ENCODE measurements around the gene SLC29A4.
"Not testable (repeated sequence)": the region's sequence is repeated elsewhere in the genome, so short reads cannot be mapped to it uniquely, and the experiment has no call there.

SLC29A4 gene

GRCh38 chr7:5282543-5283316 lies at the start of gene SLC29A4:
SLC29A4 (plus strand) TSS chr7:5282943; CDS start chr7:5287817, 4,874 bp downstream.
- no peaks in the 10 kb centered on the region for H3K9me3 Mint-ChIP-seq
- H3K4me1 Mint-ChIP-seq (ENCODE audit: low read depth): no peaks in the 10 kb centered on the region
- peak; percentile 46 for DNase-seq
- H3K27me3 Mint-ChIP-seq: peaks cover 26% of the 10 kb centered on the region
- no peak within 1 kb of the TSS for H3K27ac Mint-ChIP-seq
- H3K4me3 Mint-ChIP-seq: no peak within 1 kb of the TSS
- no peaks in the 10 kb centered on the region for H3K36me3 Mint-ChIP-seq (ENCODE audit: low read depth)

DNA sequence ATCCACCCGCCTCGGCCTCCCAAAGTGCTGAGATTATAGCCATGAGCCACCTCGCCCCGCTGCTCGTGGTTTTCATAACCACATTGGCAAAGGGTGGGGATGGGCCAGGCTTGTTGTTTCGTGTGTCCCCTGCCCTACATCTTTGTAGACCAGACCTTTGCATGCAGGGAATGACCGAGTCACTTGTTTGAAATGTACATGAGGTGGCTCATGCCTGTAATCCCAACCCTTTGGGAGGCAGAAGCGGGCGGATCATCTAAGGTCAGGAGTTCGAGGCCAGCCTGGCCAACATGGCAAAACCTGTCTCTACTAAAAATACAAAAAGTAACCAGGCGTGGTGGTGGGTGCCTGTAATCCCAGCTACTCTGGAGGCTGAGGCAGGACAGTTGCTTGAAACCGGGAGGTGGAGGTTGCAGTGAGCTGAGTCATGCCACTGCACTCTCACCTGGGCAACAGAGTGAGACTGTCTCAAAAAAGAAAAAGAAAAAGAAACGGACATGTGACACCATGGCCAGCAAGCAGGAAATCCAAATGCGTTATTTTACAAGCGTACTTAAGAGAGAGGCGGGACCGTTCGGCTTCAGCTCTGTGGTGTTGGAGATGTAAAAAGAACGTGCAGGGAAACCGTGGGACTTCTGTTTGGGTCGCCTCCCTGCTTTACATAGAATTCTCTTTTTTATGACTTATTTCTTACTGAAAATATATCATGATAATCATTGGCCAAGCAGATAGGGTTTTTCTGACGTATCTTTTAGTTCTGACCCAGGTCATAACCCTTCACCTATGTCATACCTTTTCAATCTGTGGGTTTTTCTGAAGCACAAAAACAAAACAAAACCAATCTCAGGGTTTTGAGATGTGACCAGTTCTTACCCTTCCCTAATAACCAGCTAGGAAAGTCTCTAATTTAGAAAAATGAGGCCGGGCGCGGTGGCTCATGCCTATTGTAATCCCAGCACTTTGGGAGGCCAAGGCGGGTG lies 47.6 kb upstream of the SLC29A4 start:
- H3K27ac Mint-ChIP-seq: no peak overlapping the region
- peaks cover 45% of the 10 kb centered on the region for H3K4me1 Mint-ChIP-seq (ENCODE audit: low read depth)
- H3K36me3 Mint-ChIP-seq (ENCODE audit: low read depth): peaks cover 34% of the 10 kb centered on the region
- no peaks in the 10 kb centered on the region for H3K9me3 Mint-ChIP-seq
- H3K4me3 Mint-ChIP-seq: no peak overlapping the region
- no peak for DNase-seq
- peaks cover 16% of the 10 kb centered on the region for H3K27me3 Mint-ChIP-seq

DNA sequence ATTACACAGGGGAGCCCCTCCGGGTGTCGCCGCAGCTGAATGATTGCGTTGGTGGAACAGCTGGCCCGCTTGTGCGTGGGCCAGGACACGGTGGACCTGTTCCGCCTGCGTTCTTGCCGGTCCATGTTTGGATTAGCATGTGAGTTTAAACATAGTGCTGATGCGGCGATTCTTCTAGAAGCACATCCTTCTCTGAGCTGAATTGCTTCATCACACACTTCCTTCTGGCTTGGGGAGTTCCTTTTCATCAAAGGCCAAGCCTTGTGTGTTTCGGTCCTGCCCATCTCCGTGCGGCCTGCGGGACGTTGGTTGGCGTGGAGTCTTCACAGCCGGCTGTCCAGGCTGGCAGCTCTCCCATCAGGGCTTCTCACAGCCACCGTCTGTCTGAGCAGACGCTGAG lies 45.5 kb upstream of the SLC29A4 start:
- DNase-seq: no peak
- Mint-ChIP-seq H3K9me3 (no peaks in the 10 kb centered on the region), H3K4me1 (ENCODE audit: low read depth) (peaks cover 36% of the 10 kb centered on the region), H3K27ac (no peak overlapping the region), H3K4me3 (no peak overlapping the region), H3K36me3 (ENCODE audit: low read depth) (peaks cover 12% of the 10 kb centered on the region), H3K27me3 (peaks cover 28% of the 10 kb centered on the region)

DNA sequence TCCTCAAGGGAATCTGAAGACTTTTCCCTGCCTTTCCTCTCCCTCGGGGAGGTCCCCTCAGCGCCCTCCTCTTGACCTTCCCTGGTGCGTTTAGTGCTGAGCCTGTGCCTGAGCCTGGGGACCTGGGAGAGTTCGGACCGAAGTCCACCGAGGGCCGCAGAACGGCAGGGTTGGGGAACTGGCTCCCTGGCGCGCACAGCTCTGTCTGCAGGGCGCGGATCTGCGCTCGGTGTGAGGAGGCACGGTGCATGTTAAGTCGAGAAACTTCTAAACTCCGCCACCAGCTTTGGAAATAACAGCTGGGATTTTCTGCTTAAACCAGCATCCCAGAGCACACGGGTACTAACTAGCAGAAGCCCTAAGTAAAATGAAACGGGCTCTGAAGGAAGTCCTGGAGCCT lies 44.2 kb upstream of the SLC29A4 start:
- Mint-ChIP-seq H3K9me3 (no peaks in the 10 kb centered on the region), H3K4me1 (ENCODE audit: low read depth) (peaks cover 26% of the 10 kb centered on the region), H3K27me3 (peaks cover 28% of the 10 kb centered on the region), H3K27ac (no peak overlapping the region), H3K4me3 (no peak overlapping the region), H3K36me3 (ENCODE audit: low read depth) (no peaks in the 10 kb centered on the region)
- DNase-seq: no peak

- peaks cover 13% of the 10 kb centered on the region for H3K4me1 Mint-ChIP-seq (ENCODE audit: low read depth)
- no peak overlapping the region for H3K4me3 Mint-ChIP-seq
- no peak overlapping the region for H3K27ac Mint-ChIP-seq
- no peaks in the 10 kb centered on the region for H3K36me3 Mint-ChIP-seq (ENCODE audit: low read depth)
- DNase-seq: no peak
- H3K27me3 Mint-ChIP-seq: peaks cover 18% of the 10 kb centered on the region
- no peaks in the 10 kb centered on the region for H3K9me3 Mint-ChIP-seq
Observed at GRCh38 chr7:5243261-5243660, 39.5 kb upstream of the SLC29A4 start.

GRCh38 chr7:5248201-5248885 lies 34.4 kb upstream of the SLC29A4 start:
- Mint-ChIP-seq H3K27me3 (no peaks in the 10 kb centered on the region), H3K9me3 (no peaks in the 10 kb centered on the region), H3K27ac (no peak overlapping the region), H3K4me1 (ENCODE audit: low read depth) (no peaks in the 10 kb centered on the region), H3K36me3 (ENCODE audit: low read depth) (no peaks in the 10 kb centered on the region), H3K4me3 (no peak overlapping the region)
- no peak for DNase-seq

DNA sequence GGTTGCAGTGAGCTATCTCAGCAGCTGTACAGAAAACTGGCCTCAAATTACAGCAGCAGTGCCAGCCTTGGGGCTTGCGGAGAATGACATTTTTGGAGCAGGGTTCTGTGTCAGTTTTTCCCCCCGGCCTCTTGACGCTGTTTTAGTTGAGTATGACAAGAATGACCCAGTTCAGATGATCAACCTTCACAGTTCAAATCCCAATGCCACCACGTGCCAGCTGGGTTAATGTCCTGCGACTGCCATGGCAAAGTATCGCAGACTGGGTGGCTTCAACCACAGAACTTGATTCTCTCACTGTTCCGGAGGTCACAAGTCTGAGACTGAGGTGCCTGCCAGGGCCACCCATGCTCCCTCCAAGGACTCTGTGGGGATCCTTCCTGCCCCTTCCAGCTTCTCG lies 32.0 kb upstream of the SLC29A4 start:
- H3K27me3 Mint-ChIP-seq; DNase-seq; H3K4me3 Mint-ChIP-seq; H3K27ac Mint-ChIP-seq; H3K9me3 Mint-ChIP-seq; H3K36me3 Mint-ChIP-seq (ENCODE audit: low read depth); H3K4me1 Mint-ChIP-seq (ENCODE audit: low read depth): not testable (repeated sequence)

GRCh38 chr7:5253529-5253928 lies 29.2 kb upstream of the SLC29A4 start:
- H3K27ac Mint-ChIP-seq; H3K4me1 Mint-ChIP-seq (ENCODE audit: low read depth); H3K4me3 Mint-ChIP-seq; H3K27me3 Mint-ChIP-seq; DNase-seq; H3K9me3 Mint-ChIP-seq; H3K36me3 Mint-ChIP-seq (ENCODE audit: low read depth): not testable (repeated sequence)

- H3K9me3 Mint-ChIP-seq; DNase-seq; H3K4me3 Mint-ChIP-seq; H3K27ac Mint-ChIP-seq; H3K4me1 Mint-ChIP-seq (ENCODE audit: low read depth); H3K36me3 Mint-ChIP-seq (ENCODE audit: low read depth); H3K27me3 Mint-ChIP-seq: not testable (repeated sequence)
Observed at GRCh38 chr7:5254371-5254770, 28.4 kb upstream of the SLC29A4 start.

DNA sequence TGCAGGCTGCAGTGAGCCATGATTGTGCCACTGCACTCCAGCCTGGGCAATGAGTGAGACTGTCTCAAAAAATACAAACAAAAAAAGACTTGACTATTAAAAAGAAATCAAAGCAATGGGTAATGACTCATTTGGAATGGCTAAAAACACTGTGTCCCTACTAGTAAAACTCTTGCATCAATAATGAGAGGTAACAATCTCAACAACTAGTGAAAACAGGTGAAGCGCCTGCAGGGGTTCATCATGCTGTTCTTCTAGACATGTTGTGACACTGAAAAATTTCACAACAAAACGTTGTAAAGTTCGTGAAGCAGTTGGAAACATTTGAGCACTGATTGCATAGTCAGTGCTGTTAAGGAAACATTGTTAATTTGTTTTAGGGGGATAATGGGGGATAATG lies 26.9 kb upstream of the SLC29A4 start:
- no peaks in the 10 kb centered on the region for H3K36me3 Mint-ChIP-seq (ENCODE audit: low read depth)
- DNase-seq: no peak
- no peaks in the 10 kb centered on the region for H3K9me3 Mint-ChIP-seq
- H3K4me1 Mint-ChIP-seq (ENCODE audit: low read depth): no peaks in the 10 kb centered on the region
- peaks cover 3% of the 10 kb centered on the region for H3K27me3 Mint-ChIP-seq
- no peak overlapping the region for H3K27ac Mint-ChIP-seq
- H3K4me3 Mint-ChIP-seq: no peak overlapping the region

DNA sequence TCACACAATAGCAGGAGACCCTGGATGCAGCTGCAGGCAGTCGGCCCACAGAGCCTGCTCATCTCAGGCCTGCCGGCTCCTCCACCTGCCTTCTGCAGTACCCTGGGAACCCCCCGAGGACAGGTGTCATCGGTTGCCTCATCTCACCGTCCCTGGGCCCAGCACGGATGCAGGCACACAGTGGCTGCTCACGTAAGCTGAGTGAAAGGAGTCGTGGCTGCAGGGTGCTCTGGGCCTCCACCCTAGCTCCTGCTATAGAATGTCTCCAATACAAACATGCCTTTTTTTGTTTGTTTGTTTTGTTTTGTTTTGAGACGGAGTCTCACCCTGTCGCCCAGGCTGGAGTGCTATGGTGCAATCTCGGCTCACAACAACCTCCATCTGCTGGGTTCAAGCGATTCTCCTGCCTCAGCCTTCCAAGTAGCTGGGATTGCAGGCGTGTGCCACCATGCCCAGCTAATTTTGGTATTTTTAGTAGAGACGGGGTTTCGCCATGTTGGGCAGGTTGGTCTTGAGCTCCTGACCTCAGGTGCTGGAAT lies 22.1 kb upstream of the SLC29A4 start:
- not testable (repeated sequence) for H3K4me1 Mint-ChIP-seq (ENCODE audit: low read depth); H3K36me3 Mint-ChIP-seq (ENCODE audit: low read depth); H3K9me3 Mint-ChIP-seq; H3K27ac Mint-ChIP-seq; H3K27me3 Mint-ChIP-seq; DNase-seq; H3K4me3 Mint-ChIP-seq

DNA sequence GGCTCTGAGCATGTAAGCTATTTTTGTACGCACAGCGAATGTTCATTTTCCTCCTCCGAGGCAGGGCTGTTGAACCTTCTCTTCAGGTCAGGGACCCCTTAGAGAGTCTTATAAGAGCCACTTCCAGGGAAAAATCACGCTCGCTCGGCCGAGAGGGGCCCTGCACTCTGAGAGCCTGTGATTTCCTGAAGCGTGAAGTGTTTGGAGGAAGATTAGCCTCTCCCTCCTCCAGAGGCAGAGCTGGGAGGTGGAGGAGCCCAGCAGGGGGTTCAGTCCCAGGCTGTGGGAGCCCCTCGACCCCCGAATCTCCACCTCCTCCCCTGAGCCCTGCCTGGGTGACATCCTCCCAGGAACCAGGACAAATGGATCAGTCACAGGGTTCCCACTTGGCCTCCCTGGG lies 19.7 kb upstream of the SLC29A4 start:
- H3K36me3 Mint-ChIP-seq (ENCODE audit: low read depth); H3K4me1 Mint-ChIP-seq (ENCODE audit: low read depth); H3K27ac Mint-ChIP-seq; H3K27me3 Mint-ChIP-seq; DNase-seq; H3K4me3 Mint-ChIP-seq; H3K9me3 Mint-ChIP-seq: not testable (repeated sequence)

GRCh38 chr7:5265320-5266190 lies 17.2 kb upstream of the SLC29A4 start:
- Mint-ChIP-seq H3K27ac (no peak overlapping the region), H3K4me3 (no peak overlapping the region), H3K27me3 (peaks cover 3% of the 10 kb centered on the region), H3K9me3 (no peaks in the 10 kb centered on the region), H3K4me1 (ENCODE audit: low read depth) (no peaks in the 10 kb centered on the region), H3K36me3 (ENCODE audit: low read depth) (no peaks in the 10 kb centered on the region)
- DNase-seq: no peak
